ENCODE measurements around the gene HAPLN3. TPM values are rescaled to one million over a fixed set of nuclear protein-coding genes. Genes with fewer than 3 reads are reported as not detected.

HAPLN3 gene
- total RNA-seq, 1 donor = 18.8 TPM

- no peak overlapping the region for H3K4me3 ChIP-seq (ENCODE audit: insufficient read depth, low read length)
- H3K9me3 ChIP-seq (ENCODE audit: low read depth, low read length) = no peaks in the 10 kb centered on the region
- DNase-seq (ENCODE audit: insufficient read length, low spot score, missing footprints) = no peak
- no peak overlapping the region for H3K4me2 ChIP-seq (ENCODE audit: insufficient read depth, low read length)
- no peaks in the 10 kb centered on the region for H3K79me2 ChIP-seq (ENCODE audit: insufficient read depth, low read length)
- TF ChIP-seq CTCF (IDR thresholded peaks at IDR 0.05; ENCODE audit: extremely low read depth, low read depth, low read length) = no peak
- no peaks in the 10 kb centered on the region for H3K4me1 ChIP-seq (ENCODE audit: insufficient read depth, low read length)
- H3K27ac ChIP-seq (ENCODE audit: low read depth, low read length) = no peak overlapping the region
- peaks cover 6% of the 10 kb centered on the region for H3K27me3 ChIP-seq (ENCODE audit: insufficient read depth, low read length)
- no peak overlapping the region for H2AFZ ChIP-seq (ENCODE audit: low read length)
- no peaks in the 10 kb centered on the region for H4K20me1 ChIP-seq (ENCODE audit: insufficient read depth, low read length)
- no peaks in the 10 kb centered on the region for H3K36me3 ChIP-seq (ENCODE audit: insufficient read depth, low read length)
These were observed 48.2 kb downstream of the HAPLN3 start for GRCh38 chr15:88847144-88847543.

GRCh38 chr15:88845616-88846015 lies 49.7 kb downstream of the HAPLN3 start:
- H4K20me1 ChIP-seq (ENCODE audit: insufficient read depth, low read length) = no peaks in the 10 kb centered on the region
- DNase-seq (ENCODE audit: insufficient read length, low spot score, missing footprints) = no peak
- no peak for TF ChIP-seq CTCF (IDR thresholded peaks at IDR 0.05; ENCODE audit: extremely low read depth, low read depth, low read length)
- H3K27me3 ChIP-seq (ENCODE audit: insufficient read depth, low read length) = peaks cover 5% of the 10 kb centered on the region
- H3K27ac ChIP-seq (ENCODE audit: low read depth, low read length) = no peak overlapping the region
- H3K36me3 ChIP-seq (ENCODE audit: insufficient read depth, low read length) = no peaks in the 10 kb centered on the region
- H3K79me2 ChIP-seq (ENCODE audit: insufficient read depth, low read length) = no peaks in the 10 kb centered on the region
- no peak overlapping the region for H2AFZ ChIP-seq (ENCODE audit: low read length)
- H3K4me3 ChIP-seq (ENCODE audit: insufficient read depth, low read length) = no peak overlapping the region
- H3K4me1 ChIP-seq (ENCODE audit: insufficient read depth, low read length) = no peaks in the 10 kb centered on the region
- no peak overlapping the region for H3K4me2 ChIP-seq (ENCODE audit: insufficient read depth, low read length)
- no peaks in the 10 kb centered on the region for H3K9me3 ChIP-seq (ENCODE audit: low read depth, low read length)

- no peak overlapping the region for H3K27ac ChIP-seq (ENCODE audit: low read depth, low read length)
- no peaks in the 10 kb centered on the region for H3K9me3 ChIP-seq (ENCODE audit: low read depth, low read length)
- DNase-seq (ENCODE audit: insufficient read length, low spot score, missing footprints) = no peak
- no peaks in the 10 kb centered on the region for H3K36me3 ChIP-seq (ENCODE audit: insufficient read depth, low read length)
- no peak overlapping the region for H2AFZ ChIP-seq (ENCODE audit: low read length)
- H3K27me3 ChIP-seq (ENCODE audit: insufficient read depth, low read length) = peaks cover 5% of the 10 kb centered on the region
- H4K20me1 ChIP-seq (ENCODE audit: insufficient read depth, low read length) = no peaks in the 10 kb centered on the region
- H3K79me2 ChIP-seq (ENCODE audit: insufficient read depth, low read length) = no peaks in the 10 kb centered on the region
- H3K4me3 ChIP-seq (ENCODE audit: insufficient read depth, low read length) = no peak overlapping the region
- H3K4me2 ChIP-seq (ENCODE audit: insufficient read depth, low read length) = no peak overlapping the region
- TF ChIP-seq CTCF (IDR thresholded peaks at IDR 0.05; ENCODE audit: extremely low read depth, low read depth, low read length) = no peak
- no peaks in the 10 kb centered on the region for H3K4me1 ChIP-seq (ENCODE audit: insufficient read depth, low read length)
These were observed 50.5 kb downstream of the HAPLN3 start for GRCh38 chr15:88844749-88845386.

DNA sequence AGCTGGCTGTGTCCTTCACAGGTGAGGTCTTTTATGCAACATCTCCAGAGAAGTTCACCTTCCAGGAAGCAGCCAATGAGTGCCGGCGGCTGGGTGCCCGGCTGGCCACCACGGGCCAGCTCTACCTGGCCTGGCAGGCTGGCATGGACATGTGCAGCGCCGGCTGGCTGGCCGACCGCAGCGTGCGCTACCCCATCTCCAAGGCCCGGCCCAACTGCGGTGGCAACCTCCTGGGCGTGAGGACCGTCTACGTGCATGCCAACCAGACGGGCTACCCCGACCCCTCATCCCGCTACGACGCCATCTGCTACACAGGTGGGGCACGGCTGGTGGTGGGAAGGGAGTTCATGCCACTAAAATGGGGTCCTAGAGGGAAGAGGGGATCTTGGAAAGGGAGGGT lies 52.0 kb downstream of the HAPLN3 start:
- H4K20me1 ChIP-seq (ENCODE audit: insufficient read depth, low read length) = no peaks in the 10 kb centered on the region
- TF ChIP-seq CTCF (IDR thresholded peaks at IDR 0.05; ENCODE audit: extremely low read depth, low read depth, low read length) = no peak
- no peaks in the 10 kb centered on the region for H3K79me2 ChIP-seq (ENCODE audit: insufficient read depth, low read length)
- H3K27ac ChIP-seq (ENCODE audit: low read depth, low read length) = no peak overlapping the region
- H3K4me1 ChIP-seq (ENCODE audit: insufficient read depth, low read length) = no peaks in the 10 kb centered on the region
- no peak for DNase-seq (ENCODE audit: insufficient read length, low spot score, missing footprints)
- no peaks in the 10 kb centered on the region for H3K9me3 ChIP-seq (ENCODE audit: low read depth, low read length)
- H3K36me3 ChIP-seq (ENCODE audit: insufficient read depth, low read length) = no peaks in the 10 kb centered on the region
- no peak overlapping the region for H3K4me2 ChIP-seq (ENCODE audit: insufficient read depth, low read length)
- no peak overlapping the region for H2AFZ ChIP-seq (ENCODE audit: low read length)
- H3K4me3 ChIP-seq (ENCODE audit: insufficient read depth, low read length) = no peak overlapping the region
- peaks cover 3% of the 10 kb centered on the region for H3K27me3 ChIP-seq (ENCODE audit: insufficient read depth, low read length)

All from osteoblast (primary cell).